ENCODE data around the gene C2CD4C. TPM values are rescaled to one million over a fixed set of nuclear protein-coding genes. Genes with fewer than 3 reads are reported as not detected.

C2CD4C gene
- total RNA-seq, result 10 to 100 TPM in 1 of 4 donors, 1 to 10 TPM in 2, under 1 TPM in 1; 0.54 to 14.7 (median 4.9) TPM

GRCh38 chr19:408902-409515, at the start of gene C2CD4C:
TSS of gene C2CD4C (minus strand) at chr19:409147. CDS start at chr19:408361, 786 bp downstream.
- DNase-seq, result peak in 1 of 2 donors; percentile 21

GRCh38 chr19:458091-459042, 49.4 kb upstream of the C2CD4C start:
- H3K4me1 ChIP-seq, result peaks cover 4 to 7% of the 10 kb centered on the region in 2 donors
- H3K27me3 ChIP-seq, result no peaks in the 10 kb centered on the region
- H3K9me3 ChIP-seq, result no peaks in the 10 kb centered on the region
- WGBS, 2 donors, result 93 to 96% methylated on average over 79 to 88 of the region's 89 CpGs
- no peak overlapping the region for H3K27ac ChIP-seq
- no peak for DNase-seq
- intact Hi-C loops (cut with DNase I), result no loop called here
- H3K4me3 ChIP-seq (replicated peaks in 1 of 3), result no peak overlapping the region
- no peak for TF ChIP-seq CTCF (IDR thresholded peaks at IDR 0.05)
- TF ChIP-seq POLR2A (IDR thresholded peaks at IDR 0.05), result no peak
- H3K36me3 ChIP-seq, result no peaks in the 10 kb centered on the region

More at GRCh38 chr19:408902-409515, at the start of gene C2CD4C:
- no peaks in the 10 kb centered on the region for H3K36me3 ChIP-seq
- peak within 1 kb of the TSS in 1 of 3 donors; percentile 62 for H3K4me3 ChIP-seq (replicated peaks in 1 of 3)
- peaks cover 13 to 17% of the 10 kb centered on the region in 2 donors for H3K4me1 ChIP-seq
- intact Hi-C loops (cut with DNase I), result no loop called here
- WGBS, 2 donors, result 0% methylated on average over 7 of the region's 80 CpGs; no CpG with 5 or more reads in 1 of the 2 donors
- H3K27me3 ChIP-seq, result no peaks in the 10 kb centered on the region
- H3K9me3 ChIP-seq, result no peaks in the 10 kb centered on the region
- TF ChIP-seq CTCF (IDR thresholded peaks at IDR 0.05) (no peak), POLR2A (IDR thresholded peaks at IDR 0.05) (no peak)
- no peak within 1 kb of the TSS for H3K27ac ChIP-seq

- no peak for TF ChIP-seq CTCF (IDR thresholded peaks at IDR 0.05)
- TF ChIP-seq POLR2A (IDR thresholded peaks at IDR 0.05), result no peak
- Histone ChIP-seq H3K4me1 (peaks cover 4 to 7% of the 10 kb centered on the region in 2 donors), H3K4me3 (replicated peaks in 1 of 3) (no peak overlapping the region), H3K27me3 (no peaks in the 10 kb centered on the region), H3K36me3 (no peaks in the 10 kb centered on the region), H3K9me3 (no peaks in the 10 kb centered on the region), H3K27ac (no peak overlapping the region)
- WGBS, 2 donors, result 94 to 96% methylated on average over 30 of the region's 30 CpGs
- intact Hi-C loops (cut with DNase I), result no loop called here
- DNase-seq, result no peak
These were observed 48.7 kb upstream of the C2CD4C start for GRCh38 chr19:457636-458035.

GRCh38 chr19:456547-457110, 47.7 kb upstream of the C2CD4C start:
- 86 to 94% methylated on average over 17 to 18 of the region's 18 CpGs for WGBS, 2 donors
- TF ChIP-seq CTCF (IDR thresholded peaks at IDR 0.05) (no peak), POLR2A (IDR thresholded peaks at IDR 0.05) (no peak)
- intact Hi-C loops (cut with DNase I), result no loop called here
- no peak overlapping the region for H3K27ac ChIP-seq
- H3K27me3 ChIP-seq, result no peaks in the 10 kb centered on the region
- H3K4me1 ChIP-seq, result peaks cover 4 to 6% of the 10 kb centered on the region in 2 donors
- H3K4me3 ChIP-seq (replicated peaks in 1 of 3), result no peak overlapping the region
- no peaks in the 10 kb centered on the region for H3K9me3 ChIP-seq
- H3K36me3 ChIP-seq, result no peaks in the 10 kb centered on the region
- DNase-seq, result no peak
